UCSD-AML1 (cell line): Measurements from ENCODE around the gene CRYGN.

Experiments used
- DNase-seq: peaks from one replicate; lab custom pipeline; 2025; ENCODE audit not compliant: unreplicated experiment; lab: John Stamatoyannopoulos, UW

The CRYGN gene

GRCh38 chr7:151460474-151460855, 20.5 kb upstream of the CRYGN start:
- no peak for DNase-seq

DNA sequence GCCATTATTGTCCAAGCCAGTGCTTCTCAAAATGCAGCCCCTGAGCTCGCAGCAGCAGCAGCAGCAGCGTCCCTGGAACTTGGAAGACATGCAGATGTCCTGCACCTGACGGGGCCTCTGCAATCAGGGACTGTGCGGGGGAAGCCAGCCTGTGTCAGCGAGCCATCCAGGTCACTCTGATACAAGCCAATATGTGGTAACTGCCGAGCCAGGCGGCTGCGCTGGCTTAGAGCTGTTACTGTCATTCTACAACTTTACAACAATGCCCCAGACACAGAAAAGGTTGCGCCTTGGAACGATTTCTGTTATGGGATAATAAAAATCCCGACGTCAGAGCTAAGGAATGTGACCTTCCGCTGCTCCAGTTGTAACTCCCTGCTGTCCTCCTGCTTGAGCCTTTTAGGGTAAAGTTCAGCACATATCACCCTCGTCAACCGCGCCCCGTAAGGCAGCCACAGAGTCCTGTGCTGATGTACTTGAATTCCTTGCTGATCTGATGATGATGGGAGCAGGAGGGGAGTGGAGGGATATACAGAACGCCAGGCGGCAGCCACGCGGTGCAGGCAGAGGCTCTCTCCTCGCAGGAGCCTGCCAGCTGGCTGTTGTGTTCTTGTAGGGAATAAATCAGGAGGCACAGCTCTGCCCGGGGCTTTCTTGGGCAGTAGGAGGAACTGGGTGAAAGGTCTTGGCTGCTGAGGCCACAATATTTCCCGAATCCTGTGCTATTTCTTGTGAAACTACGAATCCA, 20.0 kb upstream of the CRYGN start:
- no peak for DNase-seq

DNA sequence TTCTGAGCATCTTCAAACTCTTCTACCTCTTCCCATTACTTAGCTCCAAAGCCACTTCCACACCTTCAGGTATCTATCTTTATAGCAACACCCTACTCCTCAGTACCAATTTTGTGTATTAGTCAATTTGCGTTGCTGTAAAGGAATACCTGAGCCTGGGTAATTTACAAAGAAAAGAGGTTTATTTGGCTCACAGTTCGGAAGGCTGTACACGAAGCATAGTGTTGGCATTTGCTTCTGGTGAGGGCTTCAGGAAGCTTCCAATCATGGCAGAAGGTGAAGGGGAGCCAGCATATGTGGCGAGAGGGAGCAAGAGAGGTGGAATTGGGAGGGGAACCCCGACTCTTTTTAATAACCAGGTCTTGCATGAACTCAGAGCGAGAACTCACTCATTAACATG, 17.6 kb upstream of the CRYGN start:
- no peak for DNase-seq

DNA sequence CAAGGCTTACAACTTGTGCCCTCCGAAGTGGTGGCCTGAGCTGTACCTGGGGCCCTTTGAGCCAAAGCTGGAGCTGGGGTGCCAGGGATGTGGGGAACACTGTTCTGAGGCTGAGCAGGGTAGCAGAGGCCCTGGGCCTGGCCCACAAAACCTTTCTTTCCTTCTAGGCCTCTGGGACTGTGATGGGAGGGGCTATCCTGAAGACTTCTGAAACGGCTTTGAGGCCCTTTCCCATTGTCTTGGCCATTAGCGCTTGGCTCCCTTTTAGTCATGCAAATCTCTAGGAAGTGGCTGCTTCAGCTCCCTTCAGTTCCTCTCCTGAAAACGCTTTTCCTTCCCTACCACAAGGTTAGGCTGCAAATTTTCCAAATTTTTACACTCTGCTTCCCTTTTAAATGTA, 16.8 kb upstream of the CRYGN start:
- no peak for DNase-seq

- no peak for DNase-seq
These were observed 16.3 kb upstream of the CRYGN start for GRCh38 chr7:151456276-151456675.

DNA sequence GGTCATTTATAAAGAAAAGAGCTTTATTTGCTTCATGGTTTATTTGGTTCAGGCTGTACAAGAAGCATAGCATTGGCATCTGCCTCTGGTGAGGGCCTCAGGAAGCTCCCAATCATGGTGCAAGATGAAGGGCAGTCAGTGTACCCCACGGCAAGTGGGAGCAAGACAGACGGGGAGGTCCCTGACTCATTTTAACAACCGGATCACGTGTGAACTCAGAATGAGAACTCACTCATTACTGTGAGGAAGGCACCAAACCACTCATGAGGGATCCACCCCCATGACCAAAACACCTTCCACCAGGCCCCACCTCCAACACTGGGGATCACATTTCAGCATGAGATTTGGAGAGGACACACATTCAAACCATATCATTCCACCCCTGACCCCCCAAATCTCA, 15.7 kb upstream of the CRYGN start:
- no peak for DNase-seq

DNA sequence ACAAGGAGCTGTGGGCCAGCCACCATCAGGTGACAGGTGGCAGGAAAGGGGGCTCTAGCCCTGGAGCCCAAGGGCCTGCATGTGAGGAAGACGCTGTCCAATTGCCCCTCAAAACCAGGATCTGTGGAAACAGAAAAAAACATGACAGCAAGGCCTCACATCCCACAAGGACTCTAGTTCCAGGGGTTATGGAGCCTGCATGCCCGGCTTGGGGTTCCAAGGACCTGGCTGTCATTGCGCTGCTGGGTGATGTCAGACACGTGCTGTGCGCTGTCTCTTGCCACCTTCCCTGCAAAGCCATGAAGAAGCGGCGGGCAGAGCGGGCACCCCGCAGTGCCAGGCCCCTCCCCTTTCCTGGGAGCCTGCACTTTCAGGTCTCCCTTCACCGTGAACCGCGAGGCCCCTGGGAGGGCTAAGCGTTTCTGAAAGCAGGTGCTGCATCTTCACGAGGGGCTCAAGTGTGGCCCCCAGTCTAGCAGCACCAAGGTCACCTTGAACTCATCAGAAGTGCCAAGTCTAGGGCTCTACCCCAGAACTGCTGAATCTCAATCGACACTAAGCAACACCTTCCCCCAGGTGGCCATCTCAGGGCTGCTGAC, 15.1 kb upstream of the CRYGN start:
- no peak for DNase-seq

DNA sequence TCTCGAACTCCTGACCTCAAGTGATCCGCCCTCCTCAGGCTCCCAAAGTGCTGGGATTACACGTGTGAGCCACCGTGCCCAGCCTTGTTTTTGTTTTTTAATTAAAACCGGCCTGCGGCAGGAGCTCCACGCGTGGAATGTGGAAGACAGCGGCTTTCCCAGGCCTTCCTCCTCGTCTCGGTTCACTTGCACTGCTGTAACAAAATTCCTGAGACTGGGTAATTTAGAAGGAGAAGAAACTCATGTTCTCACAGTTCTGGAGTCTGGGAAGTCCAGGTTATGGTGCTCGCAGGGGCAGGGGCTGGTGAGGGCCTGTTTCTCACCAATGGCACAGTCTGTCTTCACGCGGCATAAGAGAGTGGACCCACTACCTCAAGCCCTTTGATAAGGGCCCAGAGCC, 14.4 kb upstream of the CRYGN start:
- no peak for DNase-seq

GRCh38 chr7:151453326-151453791, 13.4 kb upstream of the CRYGN start:
- no peak for DNase-seq

DNA sequence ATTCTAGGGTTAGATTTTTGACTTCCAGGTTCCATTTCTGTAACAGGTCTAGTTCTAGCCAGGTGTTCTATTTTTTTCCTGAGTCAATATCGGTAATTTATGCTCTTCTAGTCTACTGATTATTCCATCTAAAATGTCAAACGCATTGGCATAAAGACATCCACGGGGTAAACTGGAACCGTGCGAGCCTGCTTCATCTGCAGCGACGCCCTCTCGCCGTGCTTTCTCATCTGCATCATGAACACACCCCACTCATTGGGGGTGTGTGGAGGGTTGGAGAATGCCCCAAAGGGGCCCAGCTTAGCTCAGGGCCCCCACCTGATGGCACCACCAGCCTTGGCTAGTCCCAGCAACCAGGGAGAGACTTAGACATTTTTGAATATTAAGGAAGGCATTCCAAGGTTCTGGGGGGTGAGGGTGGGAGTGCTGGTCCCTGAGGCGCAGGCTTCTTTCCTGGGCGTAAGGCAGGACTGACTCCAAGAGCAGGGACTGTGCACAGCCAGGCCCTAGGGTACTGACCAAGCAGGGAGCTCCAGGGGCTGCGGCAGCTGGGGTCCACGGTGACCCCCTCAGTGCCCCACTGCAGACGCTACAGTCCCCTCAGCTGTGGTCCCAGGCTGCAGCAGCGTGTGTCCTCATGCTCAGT, 12.9 kb upstream of the CRYGN start:
- DNase-seq = no peak

- no peak for DNase-seq
These were observed 12.0 kb upstream of the CRYGN start for GRCh38 chr7:151451626-151452571.

DNA sequence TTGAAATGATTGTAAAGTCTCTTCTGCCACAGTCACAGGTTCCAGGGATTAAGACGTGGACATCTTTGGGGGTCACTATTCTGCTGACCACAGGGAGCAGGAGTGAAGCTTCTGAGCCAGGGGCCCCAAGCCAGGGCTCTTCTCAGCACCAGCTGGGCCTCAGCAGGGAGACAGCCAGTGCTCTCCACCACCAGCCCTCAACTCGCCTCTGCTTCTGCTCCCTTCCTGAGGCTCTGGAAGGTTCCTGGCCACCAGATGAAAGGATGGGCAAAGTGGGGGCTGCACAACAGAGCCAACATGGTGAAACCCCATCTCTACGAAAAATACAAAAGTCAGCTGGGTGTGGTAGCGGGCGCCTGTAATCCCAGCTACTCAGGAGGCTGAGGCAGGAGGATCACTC, 11.2 kb upstream of the CRYGN start:
- no peak for DNase-seq

DNA sequence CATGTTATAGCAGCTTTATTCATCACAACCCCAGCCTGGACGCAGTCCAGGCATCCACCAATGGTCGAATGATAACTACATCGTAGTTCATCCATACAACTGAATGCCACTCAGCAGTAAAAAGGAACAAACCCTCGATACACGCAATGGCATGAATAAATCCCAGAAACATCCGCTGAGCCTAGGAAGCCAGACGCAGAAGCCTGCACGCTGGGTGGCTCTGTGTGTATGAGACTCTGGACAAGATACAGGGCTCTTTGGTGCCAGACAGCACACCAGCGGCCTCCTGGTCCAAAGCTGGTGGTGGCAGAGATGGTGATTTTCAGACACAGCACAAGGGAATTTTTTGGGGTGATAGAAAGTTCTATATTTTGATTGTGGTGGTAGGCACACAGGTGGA, 10.0 kb upstream of the CRYGN start:
- DNase-seq = no peak

DNA sequence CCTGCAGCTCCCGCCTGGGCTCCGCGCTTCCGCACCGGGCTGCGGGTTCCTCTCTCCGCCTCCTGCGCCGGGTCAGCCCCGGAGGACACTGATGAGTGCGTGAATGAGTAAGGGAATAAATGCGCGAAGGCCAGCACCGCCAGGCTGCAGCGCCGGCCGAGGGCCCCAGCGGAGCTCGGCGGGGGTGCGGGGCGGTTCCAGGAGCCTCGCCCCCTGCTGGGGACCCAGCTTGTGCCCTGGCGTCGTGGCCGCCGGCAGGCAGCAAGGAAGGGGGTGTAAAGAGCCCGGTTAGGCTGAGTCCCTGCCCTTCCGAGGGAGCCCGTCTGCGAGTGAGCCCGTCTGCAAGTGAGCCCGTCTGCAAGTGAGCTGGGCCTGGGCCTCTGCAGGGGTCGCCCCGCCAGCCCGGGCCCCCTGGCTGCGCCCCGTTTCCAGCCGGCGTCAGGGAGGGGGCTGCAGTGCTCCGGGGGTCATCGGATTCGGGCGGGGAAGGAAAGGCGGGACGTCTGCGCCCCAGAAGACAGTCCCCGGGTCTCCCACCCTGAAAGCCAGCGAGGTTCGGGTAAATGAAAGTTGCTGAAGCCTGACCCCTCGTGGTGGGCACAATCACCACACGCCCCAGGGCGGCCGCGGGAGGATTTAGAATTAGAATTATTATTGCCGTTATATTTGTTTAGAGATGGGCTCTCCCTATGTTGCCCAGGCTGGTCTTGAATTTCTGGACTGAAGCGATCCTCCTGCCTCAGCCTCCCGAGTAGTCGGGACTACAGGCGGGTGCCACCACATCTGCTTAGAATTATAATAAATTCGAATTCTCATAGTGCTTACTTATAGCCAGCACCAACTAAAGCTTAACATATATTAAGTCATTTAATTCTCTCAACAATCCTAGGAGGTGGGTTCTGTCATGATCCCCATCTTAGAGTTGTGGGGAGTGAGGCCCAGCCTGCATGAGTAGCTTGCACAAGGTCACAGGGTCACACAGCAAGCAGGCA, 8.6 kb upstream of the CRYGN start:
- DNase-seq = peak; percentile 37

DNA sequence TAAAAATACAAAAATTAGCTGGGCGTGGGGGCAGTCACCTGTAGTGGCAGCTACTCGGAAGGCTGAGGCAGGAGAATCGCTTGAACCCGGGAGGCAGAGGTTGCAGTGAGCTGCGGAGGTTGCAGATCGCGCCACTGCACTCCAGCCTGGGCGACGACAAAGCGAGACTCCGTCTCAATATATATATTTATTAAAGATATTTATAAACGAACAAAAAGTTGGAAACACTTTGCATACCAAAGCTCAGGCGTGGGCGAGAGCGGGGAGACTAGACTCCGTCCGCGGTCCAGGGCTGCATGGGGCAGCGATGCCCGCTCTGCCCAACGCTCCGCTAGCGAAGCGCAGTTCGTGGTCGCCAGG, 7.9 kb upstream of the CRYGN start:
- DNase-seq = no peak

GRCh38 chr7:151447312-151447711, 7.4 kb upstream of the CRYGN start:
- no peak for DNase-seq

DNA sequence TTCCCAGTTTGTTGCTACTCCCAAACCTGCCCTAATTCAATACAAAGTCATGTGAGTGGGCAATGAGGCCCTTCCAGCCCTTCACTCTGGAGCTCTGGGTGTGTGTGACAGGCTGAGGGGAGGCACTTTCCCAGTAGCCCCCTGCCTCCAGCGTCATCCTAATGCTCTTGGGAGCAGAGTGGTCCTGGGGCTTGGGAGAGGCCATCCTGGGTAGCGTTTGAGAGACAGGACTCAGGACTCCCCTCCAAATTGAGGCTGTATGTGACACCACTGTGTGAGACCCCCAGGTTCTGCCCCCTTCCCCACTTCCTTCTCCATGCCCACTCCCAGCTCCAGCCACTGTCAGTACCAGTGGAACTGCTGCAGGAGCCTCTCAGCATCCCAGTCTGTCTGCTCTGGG, 6.5 kb upstream of the CRYGN start:
- DNase-seq = no peak

DNA sequence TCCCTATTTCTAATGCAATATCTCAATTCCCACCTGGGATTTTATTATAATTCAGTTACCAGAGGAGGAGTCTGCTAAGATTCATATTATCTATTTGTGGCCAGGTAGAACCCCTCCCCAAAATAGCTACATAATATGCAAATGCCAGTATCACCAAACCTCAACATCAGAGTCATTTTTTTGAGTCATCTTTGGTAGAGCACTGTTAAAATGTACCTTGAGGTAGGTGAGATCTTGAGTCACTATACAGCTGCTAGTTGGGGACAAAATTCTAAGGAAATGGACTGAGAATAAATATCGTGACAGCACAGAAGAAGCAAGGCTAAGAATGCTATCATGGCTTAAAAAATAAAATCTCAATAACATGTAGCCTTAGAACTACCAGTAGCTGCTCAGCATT, 4.7 kb upstream of the CRYGN start:
- no peak for DNase-seq

GRCh38 chr7:151442776-151443496, 3.0 kb upstream of the CRYGN start:
- no peak for DNase-seq
